ENCODE measurements around the gene IFI35. TPM values are rescaled to one million over a fixed set of nuclear protein-coding genes. Genes with fewer than 3 reads are reported as not detected.
A peak's percentile ranks its signal among the peaks of the same experiment; 100 is the strongest.

IFI35 gene
- total and polyA plus RNA-seq, 9 of the 15 experiments (the other 6 are each of a cell fraction or from before 2014, with no cell fraction given), result 4.4 to 13.1 (median 10.2) TPM

- CTCF ChIA-PET (ENCODE audit: low intra/inter-chr PET ratio), result interaction anchor here (1.3 kb wide), 1 partner anchor 459 kb away, joined by 3 read pairs; no protein-coding TSS in a partner anchor
- TF ChIP-seq KLF16 (IDR thresholded peaks at IDR 0.05), result peak; percentile 74
- peak in 1 of 2 experiments; percentile 19 for TF ChIP-seq E2F6 (IDR thresholded peaks at IDR 0.05; ENCODE audit: borderline replicate concordance in 1 of 2, extremely low read depth in 1 of 2, insufficient read depth in 1 of 2, insufficient read length in 1 of 2, low read depth in 1 of 2, low read length in 1 of 2, poor library complexity in 1 of 2, severe bottlenecking in 1 of 2)
- no peak for TF ChIP-seq RHOXF2B (CRISPR knock-in tag; conservative IDR thresholded peaks at IDR 0.05)
- TF ChIP-seq GTF2F1 (IDR thresholded peaks at IDR 0.05; ENCODE audit: low read depth, low read length), result no peak
- no peak for TF ChIP-seq SAFB2 (IDR thresholded peaks at IDR 0.05; ENCODE audit: borderline replicate concordance, low read depth, low read length, severe bottlenecking)
- TF ChIP-seq CREM (IDR thresholded peaks at IDR 0.05; ENCODE audit: low read depth), result peak; percentile 75
- TF ChIP-seq THRB (CRISPR knock-in tag; conservative IDR thresholded peaks at IDR 0.05), result no peak
- no peak for TF ChIP-seq SMARCB1 (IDR thresholded peaks at IDR 0.05; ENCODE audit: insufficient read length, low read depth)
- peak; percentile 33; the same call in 1 of the 2 replicates for TF ChIP-seq HCFC1 (IDR thresholded peaks at IDR 0.05; ENCODE audit: low read depth, low read length)
- TF ChIP-seq SAFB (IDR thresholded peaks at IDR 0.05; ENCODE audit: borderline replicate concordance, low read depth, low read length), result no peak
- peak in 1 of 2 experiments; percentile 55; a peak in 1 of 3 replicates for TF ChIP-seq CBX3 (IDR thresholded peaks at IDR 0.05; ENCODE audit: borderline replicate concordance in 1 of 2, low read length in 2 of 2)
- TF ChIP-seq MAFF (IDR thresholded peaks at IDR 0.05; ENCODE audit: low read length), result no peak
- no peak for TF ChIP-seq NFIX (CRISPR knock-in tag; IDR thresholded peaks at IDR 0.05; ENCODE audit: low read depth)
- TF ChIP-seq NELFE (IDR thresholded peaks at IDR 0.05; ENCODE audit: insufficient read depth, insufficient read length), result no peak
- TF ChIP-seq NEUROD1 (IDR thresholded peaks at IDR 0.05; ENCODE audit: borderline replicate concordance, low read depth, low read length, partially characterized antibody), result no peak
- TF ChIP-seq IRF1 (CRISPR knock-in tag; IDR thresholded peaks at IDR 0.05; ENCODE audit: borderline replicate concordance), result no peak
- TF ChIP-seq KDM1A (IDR thresholded peaks at IDR 0.05), result peak in 1 of 2 experiments; percentile 98; a peak in 2 of 4 replicates
- TF ChIP-seq CBFA2T3 (IDR thresholded peaks at IDR 0.05), result no peak
- TF ChIP-seq RFX1 (IDR thresholded peaks at IDR 0.05), result peak; percentile 99
Measured at GRCh38 chr17:43024407-43025289, 18.1 kb downstream of the IFI35 start, which contains the start of gene RND2. Gene RND2 (plus strand): TSS chr17:43025231. CDS start chr17:43025348, 117 bp downstream.

More at GRCh38 chr17:43024407-43025289, 18.1 kb downstream of the IFI35 start, which contains the start of gene RND2:
- Histone ChIP-seq H2AFZ (ENCODE audit: low read depth, low read length) (peak within 1 kb of the TSS; percentile 99), H3K36me3 (ENCODE audit: control insufficient read depth, insufficient read depth, low read length) (peaks cover 4% of the 10 kb centered on the region; the same call in 1 of the 3 replicates), H3K27ac (ENCODE audit: extremely low read depth, low read depth, low read length) (peak within 1 kb of the TSS; percentile 92), H3K4me1 (replicated peaks in 1 of 2; ENCODE audit: control insufficient read depth in 2 of 2, insufficient read depth in 2 of 2, low read length in 2 of 2) (peaks cover 13 to 66% of the 10 kb centered on the region in 2 experiments), H3K9me3 (replicated peaks; ENCODE audit: control insufficient read depth, insufficient read depth, low read depth, low read length) (no peaks in the 10 kb centered on the region), H3K9ac (ENCODE audit: insufficient read depth in 1 of 2, low read depth in 2 of 2, low read length in 2 of 2) (peak within 1 kb of the TSS; percentile 84 to 92), H3K9me1 (ENCODE audit: control insufficient read depth, insufficient read depth, low read length) (no peaks in the 10 kb centered on the region), H3K79me2 (ENCODE audit: control insufficient read depth, insufficient read depth, low read length) (peaks cover 23% of the 10 kb centered on the region), H3K27me3 (ENCODE audit: control insufficient read depth in 2 of 2, insufficient read depth in 2 of 2, low read length in 2 of 2) (no peaks in the 10 kb centered on the region), H3K4me2 (ENCODE audit: insufficient read depth, low read length) (peak within 1 kb of the TSS; percentile 98), H3K4me3 (peak within 1 kb of the TSS; percentile 58), H4K20me1 (replicated peaks; ENCODE audit: control insufficient read depth, insufficient read depth, low read length) (no peaks in the 10 kb centered on the region)
- intact Hi-C loops (cut with micrococcal nuclease) (loop anchor here (1.0 to 2.0 kb wide), 4 partner anchors 18 to 292 kb away; partner anchors contain the start of genes BRCA1, IFI35 and NBR1), in situ Hi-C loops (cut with MboI) (no loop called here)
- peak; percentile 96 for FAIRE-seq
- ATAC-seq, result peak; percentile 75
- POLR2A ChIA-PET, result interaction anchor here (0.6 to 6.7 kb wide), 22 partner anchors 9 to 680 kb away, joined by 3 to 79 read pairs (median 4); partner anchors contain the start of genes NBR1 and RPL27
- WGBS (ENCODE audit: insufficient coverage, low coverage, missing lambda C conversion rate), result 1% methylated on average over 36 of the region's 61 CpGs
- BruUV-seq (replicated peaks), result no TSS peak
- DNase-seq (ENCODE audit: extremely low read depth in 1 of 4, low spot score in 3 of 4), result peak; percentile 97 to 98 (median 97)
